Caco-2 (cell line): ENCODE data around the gene PIP4K2A. TPM values are rescaled to one million over a fixed set of nuclear protein-coding genes. Genes with fewer than 3 reads are reported as not detected.

Experiments used
- BruUV-seq: library from RNA; stranded (reverse); fragments of 400-500 nt; replicated peaks from 2 replicates; lab custom pipeline; 2021; lab: Mats Ljungman, UMichigan
- CTCF ChIA-PET: fragments of 300-600 bp; sonication (Branson Sonifier 250); formaldehyde crosslinking; loops from one replicate; lab custom pipeline; 2022; ENCODE audit warnings: antibody characterized with exemption; lab: Charles Lee
- POLR2A ChIA-PET: fragments of 300-600 bp; sonication (Branson Sonifier 250); formaldehyde crosslinking; loops from one replicate; lab custom pipeline; 2022; ENCODE audit warnings: antibody characterized with exemption; lab: Charles Lee
- DNase-seq, 2 experiments: peaks; one replicate each; pipeline versions ENCODE4 v3.0.0 to v3.0.0-alpha.2; 2020 to 2022
- H3K27me3 ChIP-seq: replicated peaks from 2 replicates; pipeline ENCODE4 v1.6.0; 2011; ENCODE audit warnings: low read length; ENCODE audit not compliant: control insufficient read depth, insufficient read depth
- H3K36me3 ChIP-seq: 2 replicates; pipeline ENCODE4 v1.5.1; 2011; ENCODE audit warnings: low read length; ENCODE audit not compliant: control insufficient read depth, insufficient read depth
- H3K4me1 ChIP-seq: fragments of 250-450 bp; sonication (Bioruptor Pico); 2 replicates; pipeline ENCODE4 v1.5.1; 2020; ENCODE audit warnings: mild to moderate bottlenecking
- H3K4me3 ChIP-seq: 2 replicates; pipeline ENCODE4 v1.5.1; 2011; ENCODE audit warnings: low read depth, mild to moderate bottlenecking, control low read depth, low read length
- H3K9me3 ChIP-seq: fragments of 250-450 bp; sonication (Bioruptor Pico); 2 replicates; pipeline ENCODE4 v1.5.1; 2020; ENCODE audit warnings: mild to moderate bottlenecking, moderate library complexity
- H3K27ac Mint-ChIP-seq: one replicate; pipeline ENCODE4 v1.8.0; 2022; ENCODE audit warnings: mixed read lengths; ENCODE audit not compliant: unreplicated experiment
- H3K27me3 Mint-ChIP-seq: one replicate; pipeline ENCODE4 v1.8.0; 2022; ENCODE audit warnings: mixed read lengths; ENCODE audit not compliant: insufficient read depth, unreplicated experiment
- H3K36me3 Mint-ChIP-seq: one replicate; pipeline ENCODE4 v1.8.0; 2022; ENCODE audit warnings: mild to moderate bottlenecking, mixed read lengths; ENCODE audit not compliant: insufficient read depth, unreplicated experiment
- H3K4me1 Mint-ChIP-seq: one replicate; pipeline ENCODE4 v1.8.0; 2022; ENCODE audit warnings: low read depth, mixed read lengths; ENCODE audit not compliant: unreplicated experiment
- H3K4me3 Mint-ChIP-seq: one replicate; pipeline ENCODE4 v1.8.0; 2022; ENCODE audit warnings: mild to moderate bottlenecking, moderate library complexity, mixed read lengths; ENCODE audit not compliant: unreplicated experiment
- H3K9me3 Mint-ChIP-seq: one replicate; pipeline ENCODE4 v1.8.0; 2022; ENCODE audit warnings: mixed read lengths; ENCODE audit not compliant: unreplicated experiment
- intact Hi-C: fragments of 100-400 bp; cut with micrococcal nuclease; formaldehyde crosslinking; loops from one replicate; pipeline ENCODE4 v1.10.0; 2022; ENCODE audit not compliant: unreplicated experiment
- total RNA-seq: library from RNA; stranded (reverse); gene quantifications from 2 replicates; pipeline ENCODE4 v1.2.3, GENCODE V29; 2022
- TF ChIP-seq, protein P1 (sequence below), 2 experiments: fragments of 200-600 bp in 1 of 2; IDR thresholded peaks; 1 replicate in 1 of 2; 2 replicates in 1 of 2; pipeline versions ENCODE4 v1.5.1 to v1.8.0; 2011 to 2022; ENCODE audit warnings: antibody characterized with exemption in 1 of 2, control low read depth in 1 of 2, inconsistent platforms in 1 of 2, low read depth in 1 of 2, low read length in 1 of 2, mild to moderate bottlenecking in 1 of 2, moderate library complexity in 1 of 2; ENCODE audit not compliant: insufficient read depth in 1 of 2, severe bottlenecking in 1 of 2, unreplicated experiment in 1 of 2

Gene PIP4K2A
- total RNA-seq, 1 experiment from 2014 or later = 26.9 TPM

DNA sequence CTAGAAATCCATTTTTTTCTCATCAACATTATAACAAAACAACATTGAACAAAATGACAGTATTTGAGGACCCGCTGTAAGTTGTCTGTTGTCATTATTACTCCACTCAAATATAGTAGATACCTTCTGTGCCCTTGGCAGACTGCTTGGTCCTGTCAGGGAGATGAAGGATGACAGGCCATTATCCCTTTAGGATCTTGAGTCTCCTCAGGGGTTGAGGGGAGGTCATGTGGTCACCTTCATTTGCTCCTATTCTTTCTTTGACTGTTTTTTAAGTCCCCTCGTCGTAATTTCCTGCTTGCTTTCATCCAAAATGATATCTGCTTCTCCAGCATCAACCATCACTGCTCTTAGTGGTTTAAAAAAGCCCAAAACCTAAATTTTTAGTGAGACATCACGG, 2.6 kb upstream of the PIP4K2A start:
- CTCF ChIA-PET = no interaction called here
- intact Hi-C loops = no loop called here
- H3K27ac Mint-ChIP-seq = no peak overlapping the region

DNA sequence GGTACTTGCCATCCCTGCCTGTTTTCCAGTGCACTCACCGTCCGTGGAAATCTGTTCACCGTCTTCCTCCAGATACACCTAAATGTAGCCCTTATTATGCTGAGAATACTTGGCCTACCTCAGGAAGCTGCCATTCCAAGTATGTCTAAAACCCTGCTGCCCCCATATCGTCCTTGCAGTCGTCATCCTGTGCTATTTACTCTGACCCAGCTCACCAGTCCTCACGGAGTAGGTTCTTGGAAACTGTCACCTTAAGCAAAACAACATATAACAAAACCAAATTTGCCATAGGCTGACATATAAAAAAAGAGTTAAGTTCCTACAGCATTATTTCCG, 880 bp upstream of the PIP4K2A start:
- no TSS peak for BruUV-seq
- Mint-ChIP-seq H3K27me3 (no peaks in the 10 kb centered on the region), H3K4me3 (peak overlapping the region; percentile 75), H3K4me1 (no peaks in the 10 kb centered on the region), H3K9me3 (no peaks in the 10 kb centered on the region), H3K36me3 (no peaks in the 10 kb centered on the region), H3K27ac (no peak overlapping the region)
- Histone ChIP-seq H3K27me3 (no peaks in the 10 kb centered on the region), H3K4me3 (no peak overlapping the region), H3K9me3 (no peaks in the 10 kb centered on the region), H3K4me1 (peaks cover 6% of the 10 kb centered on the region), H3K36me3 (no peaks in the 10 kb centered on the region)
- TF ChIP-seq, protein P1, sequence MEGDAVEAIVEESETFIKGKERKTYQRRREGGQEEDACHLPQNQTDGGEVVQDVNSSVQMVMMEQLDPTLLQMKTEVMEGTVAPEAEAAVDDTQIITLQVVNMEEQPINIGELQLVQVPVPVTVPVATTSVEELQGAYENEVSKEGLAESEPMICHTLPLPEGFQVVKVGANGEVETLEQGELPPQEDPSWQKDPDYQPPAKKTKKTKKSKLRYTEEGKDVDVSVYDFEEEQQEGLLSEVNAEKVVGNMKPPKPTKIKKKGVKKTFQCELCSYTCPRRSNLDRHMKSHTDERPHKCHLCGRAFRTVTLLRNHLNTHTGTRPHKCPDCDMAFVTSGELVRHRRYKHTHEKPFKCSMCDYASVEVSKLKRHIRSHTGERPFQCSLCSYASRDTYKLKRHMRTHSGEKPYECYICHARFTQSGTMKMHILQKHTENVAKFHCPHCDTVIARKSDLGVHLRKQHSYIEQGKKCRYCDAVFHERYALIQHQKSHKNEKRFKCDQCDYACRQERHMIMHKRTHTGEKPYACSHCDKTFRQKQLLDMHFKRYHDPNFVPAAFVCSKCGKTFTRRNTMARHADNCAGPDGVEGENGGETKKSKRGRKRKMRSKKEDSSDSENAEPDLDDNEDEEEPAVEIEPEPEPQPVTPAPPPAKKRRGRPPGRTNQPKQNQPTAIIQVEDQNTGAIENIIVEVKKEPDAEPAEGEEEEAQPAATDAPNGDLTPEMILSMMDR (IDR thresholded peaks at IDR 0.05; ENCODE audit: insufficient read depth in 1 of 2, low read depth in 1 of 2, low read length in 1 of 2, severe bottlenecking in 1 of 2, unreplicated experiment in 1 of 2) = no peak
- CTCF ChIA-PET = no interaction called here
- DNase-seq = no peak
- POLR2A ChIA-PET = no interaction called here
- intact Hi-C loops = no loop called here

More for the DNA sequence above, 2.6 kb upstream of the PIP4K2A start:
- Histone ChIP-seq H3K27me3 (no peaks in the 10 kb centered on the region), H3K4me1 (peaks cover 6% of the 10 kb centered on the region), H3K9me3 (no peaks in the 10 kb centered on the region), H3K36me3 (no peaks in the 10 kb centered on the region), H3K4me3 (no peak overlapping the region)
- no peaks in the 10 kb centered on the region for H3K4me1 Mint-ChIP-seq
- no peak overlapping the region for H3K4me3 Mint-ChIP-seq
- POLR2A ChIA-PET = no interaction called here
- no peak for DNase-seq
- no peaks in the 10 kb centered on the region for H3K27me3 Mint-ChIP-seq
- no TSS peak for BruUV-seq
- TF ChIP-seq, protein P1 (IDR thresholded peaks at IDR 0.05; ENCODE audit: insufficient read depth in 1 of 2, low read depth in 1 of 2, low read length in 1 of 2, severe bottlenecking in 1 of 2, unreplicated experiment in 1 of 2) = no peak
- no peaks in the 10 kb centered on the region for H3K9me3 Mint-ChIP-seq
- no peaks in the 10 kb centered on the region for H3K36me3 Mint-ChIP-seq

DNA sequence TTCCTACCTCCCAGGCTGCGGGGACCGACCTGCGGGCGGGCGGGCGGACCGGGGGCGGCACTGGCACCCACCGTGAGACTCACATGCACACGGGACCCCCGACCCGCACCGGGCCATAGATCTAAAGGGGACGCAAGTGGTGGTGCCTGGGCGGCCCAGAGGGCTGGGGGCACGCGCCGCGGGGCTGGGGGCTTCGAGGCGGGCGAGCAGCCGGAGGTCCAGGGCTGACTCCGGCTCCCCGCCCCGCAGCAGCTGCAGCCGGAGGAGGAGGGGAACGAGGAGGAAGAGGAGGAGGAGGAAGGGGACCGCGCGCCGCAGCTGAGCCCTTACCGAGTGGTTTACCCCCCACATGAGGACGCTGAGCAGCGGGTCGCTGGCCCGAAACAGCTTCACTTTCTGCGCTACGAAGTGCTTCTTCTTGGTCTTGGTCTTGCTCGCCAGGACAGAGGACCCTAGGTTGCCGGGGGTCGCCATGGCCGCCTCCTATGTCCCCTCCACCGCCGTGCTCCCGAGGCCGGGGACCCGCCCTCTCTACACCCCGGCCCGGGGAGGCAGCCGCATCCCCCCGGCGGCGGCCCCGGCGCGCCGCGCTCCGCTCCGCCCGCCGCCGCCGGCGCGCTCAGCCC, 412 bp downstream of the PIP4K2A start:
- CTCF ChIA-PET = interaction anchor here (0.6 kb wide), 1 partner anchor 45 kb away, joined by 4 read pairs; no protein-coding TSS in a partner anchor
- no peaks in the 10 kb centered on the region for H3K27me3 Mint-ChIP-seq
- no TSS peak for BruUV-seq
- H3K27me3 ChIP-seq = no peaks in the 10 kb centered on the region
- H3K4me1 Mint-ChIP-seq = no peaks in the 10 kb centered on the region
- no peak for DNase-seq
- no peaks in the 10 kb centered on the region for H3K36me3 ChIP-seq
- H3K27ac Mint-ChIP-seq = no peak overlapping the region
- TF ChIP-seq, protein P1 (IDR thresholded peaks at IDR 0.05; ENCODE audit: insufficient read depth in 1 of 2, low read depth in 1 of 2, low read length in 1 of 2, severe bottlenecking in 1 of 2, unreplicated experiment in 1 of 2) = no peak
- peak overlapping the region; percentile 81 for H3K4me3 ChIP-seq
- no peaks in the 10 kb centered on the region for H3K9me3 ChIP-seq
- no peaks in the 10 kb centered on the region for H3K36me3 Mint-ChIP-seq
- peak overlapping the region; percentile 75 for H3K4me3 Mint-ChIP-seq
- H3K4me1 ChIP-seq = peaks cover 6% of the 10 kb centered on the region
- intact Hi-C loops = loop anchor here (1.0 to 5.0 kb wide), 3 partner anchors 31 to 273 kb away; no protein-coding TSS in a partner anchor
- H3K9me3 Mint-ChIP-seq = no peaks in the 10 kb centered on the region
- POLR2A ChIA-PET = no interaction called here
